Progenitor cell of endocrine pancreas (in vitro differentiated cells): ENCODE data around the gene ZNF521. TPM values are rescaled to one million over a fixed set of nuclear protein-coding genes. Genes with fewer than 3 reads are reported as not detected.

Experiments used
- DNase-seq: peaks from one replicate; pipeline ENCODE4 v3.0.0; 2021; ENCODE audit warnings: low spot score; ENCODE audit not compliant: unreplicated experiment
- H3K27ac Mint-ChIP-seq: 2 replicates; pipeline ENCODE4 v1.8.0; 2021; ENCODE audit warnings: mild to moderate bottlenecking, moderate library complexity, mixed read lengths
- H3K27me3 Mint-ChIP-seq: 2 replicates; pipeline ENCODE4 v1.8.0; 2021; ENCODE audit warnings: mixed read lengths
- H3K36me3 Mint-ChIP-seq: 2 replicates; pipeline ENCODE4 v1.8.0; 2022; ENCODE audit warnings: mixed read lengths; ENCODE audit not compliant: insufficient read depth
- H3K4me1 Mint-ChIP-seq: 2 replicates; pipeline ENCODE4 v1.8.0; 2021; ENCODE audit warnings: low read depth, mixed read lengths
- H3K4me3 Mint-ChIP-seq: 2 replicates; pipeline ENCODE4 v1.8.0; 2021; ENCODE audit warnings: low read depth, mild to moderate bottlenecking, moderate library complexity, mixed read lengths
- H3K9me3 Mint-ChIP-seq: 2 replicates; pipeline ENCODE4 v1.8.0; 2021; ENCODE audit warnings: low read depth, mixed read lengths
- total RNA-seq: library from RNA; stranded (reverse); gene quantifications from 2 replicates; pipeline ENCODE4 v1.2.1, GENCODE V29; 2021
- TF ChIP-seq, protein P1 (sequence below): fragments of 200-600 bp; sonication (generic); IDR thresholded peaks from one replicate; pipeline ENCODE4 v1.5.0; 2021; ENCODE audit warnings: antibody characterized with exemption, mild to moderate bottlenecking; ENCODE audit not compliant: unreplicated experiment

ZNF521 gene
- total RNA-seq, 1 donor from 2014 or later, result 39.1 TPM

DNA sequence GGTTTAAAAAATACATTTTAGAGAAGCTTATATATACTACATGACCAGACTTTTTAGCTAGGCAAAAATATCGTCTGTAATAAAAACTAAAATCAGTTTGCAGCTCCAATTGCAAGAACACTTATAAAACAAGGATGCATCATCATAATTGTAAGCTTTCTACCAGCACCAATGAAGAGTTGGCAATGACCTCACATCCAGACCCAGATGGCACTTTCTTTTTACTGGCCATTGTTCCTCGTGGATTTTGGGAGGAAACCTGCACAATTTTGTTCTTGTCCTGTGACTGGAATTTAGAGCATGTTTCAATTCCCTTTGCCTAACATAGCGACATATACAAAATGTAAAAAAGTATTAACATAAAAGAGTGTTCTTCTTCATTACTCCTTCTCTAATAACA lies 174.3 kb downstream of the ZNF521 start:
- no peaks in the 10 kb centered on the region for H3K36me3 Mint-ChIP-seq
- peaks cover 3% of the 10 kb centered on the region for H3K4me1 Mint-ChIP-seq
- no peaks in the 10 kb centered on the region for H3K27me3 Mint-ChIP-seq
- no peaks in the 10 kb centered on the region for H3K9me3 Mint-ChIP-seq
- TF ChIP-seq, protein P1, sequence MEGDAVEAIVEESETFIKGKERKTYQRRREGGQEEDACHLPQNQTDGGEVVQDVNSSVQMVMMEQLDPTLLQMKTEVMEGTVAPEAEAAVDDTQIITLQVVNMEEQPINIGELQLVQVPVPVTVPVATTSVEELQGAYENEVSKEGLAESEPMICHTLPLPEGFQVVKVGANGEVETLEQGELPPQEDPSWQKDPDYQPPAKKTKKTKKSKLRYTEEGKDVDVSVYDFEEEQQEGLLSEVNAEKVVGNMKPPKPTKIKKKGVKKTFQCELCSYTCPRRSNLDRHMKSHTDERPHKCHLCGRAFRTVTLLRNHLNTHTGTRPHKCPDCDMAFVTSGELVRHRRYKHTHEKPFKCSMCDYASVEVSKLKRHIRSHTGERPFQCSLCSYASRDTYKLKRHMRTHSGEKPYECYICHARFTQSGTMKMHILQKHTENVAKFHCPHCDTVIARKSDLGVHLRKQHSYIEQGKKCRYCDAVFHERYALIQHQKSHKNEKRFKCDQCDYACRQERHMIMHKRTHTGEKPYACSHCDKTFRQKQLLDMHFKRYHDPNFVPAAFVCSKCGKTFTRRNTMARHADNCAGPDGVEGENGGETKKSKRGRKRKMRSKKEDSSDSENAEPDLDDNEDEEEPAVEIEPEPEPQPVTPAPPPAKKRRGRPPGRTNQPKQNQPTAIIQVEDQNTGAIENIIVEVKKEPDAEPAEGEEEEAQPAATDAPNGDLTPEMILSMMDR, result no peak
- DNase-seq, result no peak
- H3K27ac Mint-ChIP-seq, result no peak overlapping the region
- no peak overlapping the region for H3K4me3 Mint-ChIP-seq

DNA sequence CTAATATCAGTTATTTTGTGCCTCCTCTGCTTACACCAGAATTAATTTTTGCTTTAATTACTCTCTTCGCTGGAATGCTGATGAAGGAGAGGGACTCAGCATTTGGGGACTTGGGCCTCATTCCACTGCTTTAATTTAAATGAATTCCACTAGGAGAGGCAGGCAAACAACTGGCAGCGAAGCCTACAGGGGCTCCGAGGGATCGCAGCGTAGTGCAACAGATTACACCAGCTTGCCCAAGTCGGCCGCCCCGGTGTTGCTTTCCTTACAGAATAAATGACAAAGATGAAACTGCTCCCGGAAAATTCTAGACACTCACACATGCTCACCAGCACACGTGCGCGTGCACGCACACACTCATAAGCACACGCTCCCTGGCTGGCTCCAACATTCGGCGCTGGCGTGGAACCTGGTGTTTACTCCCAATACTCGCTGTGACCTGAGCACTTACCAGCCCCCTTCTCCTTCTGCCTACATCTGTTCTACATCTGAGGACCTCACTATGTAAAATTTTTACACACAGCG lies 175.4 kb downstream of the ZNF521 start:
- no peak for DNase-seq
- no peaks in the 10 kb centered on the region for H3K36me3 Mint-ChIP-seq
- H3K9me3 Mint-ChIP-seq, result no peaks in the 10 kb centered on the region
- no peak overlapping the region for H3K27ac Mint-ChIP-seq
- no peaks in the 10 kb centered on the region for H3K27me3 Mint-ChIP-seq
- H3K4me1 Mint-ChIP-seq, result peaks cover 3% of the 10 kb centered on the region
- H3K4me3 Mint-ChIP-seq, result no peak overlapping the region
- TF ChIP-seq, protein P1, result no peak

DNA sequence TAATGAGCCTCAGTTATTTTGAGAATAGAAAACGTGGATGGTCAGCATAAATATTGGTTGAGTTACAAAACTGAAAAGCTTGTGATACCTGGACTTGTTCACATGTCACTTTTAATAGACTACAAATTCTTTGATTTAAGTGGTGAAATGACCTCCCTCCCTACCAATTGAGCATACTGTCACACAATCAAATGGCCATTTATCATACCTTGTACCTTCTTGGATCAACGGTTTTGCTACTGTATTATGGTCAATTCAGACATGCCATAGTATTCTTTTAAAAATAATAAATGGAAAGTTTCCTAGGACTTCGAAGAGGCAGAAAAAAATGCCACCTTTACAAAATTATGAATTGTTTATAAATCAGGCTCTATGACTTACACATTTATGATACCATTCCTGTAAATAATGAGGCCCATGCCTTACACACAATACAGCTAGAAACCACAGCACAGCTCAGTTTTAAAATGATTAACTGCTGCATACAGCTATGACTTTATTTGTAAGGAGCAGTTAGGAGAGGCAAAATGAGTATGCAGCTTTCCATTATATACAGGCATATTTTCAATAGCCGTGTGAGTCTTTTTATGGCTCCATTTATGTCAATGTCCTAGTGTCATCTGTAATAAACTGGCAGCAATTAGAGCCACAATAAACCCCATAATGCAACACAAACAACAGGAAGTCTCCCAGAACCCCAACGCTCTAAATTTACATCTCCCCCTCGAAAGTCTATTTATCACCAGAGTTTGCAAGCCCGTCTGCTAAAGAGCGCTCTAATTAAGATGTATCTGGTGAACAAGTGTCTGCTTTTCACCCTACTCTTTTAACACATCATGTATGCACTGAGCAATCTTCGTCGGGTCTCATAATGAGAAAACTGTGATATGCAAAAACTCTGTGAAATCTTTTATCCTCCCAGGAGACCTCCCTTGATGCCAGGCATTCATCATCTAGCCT lies 176.1 kb downstream of the ZNF521 start:
- DNase-seq, result no peak
- H3K9me3 Mint-ChIP-seq, result no peaks in the 10 kb centered on the region

DNA sequence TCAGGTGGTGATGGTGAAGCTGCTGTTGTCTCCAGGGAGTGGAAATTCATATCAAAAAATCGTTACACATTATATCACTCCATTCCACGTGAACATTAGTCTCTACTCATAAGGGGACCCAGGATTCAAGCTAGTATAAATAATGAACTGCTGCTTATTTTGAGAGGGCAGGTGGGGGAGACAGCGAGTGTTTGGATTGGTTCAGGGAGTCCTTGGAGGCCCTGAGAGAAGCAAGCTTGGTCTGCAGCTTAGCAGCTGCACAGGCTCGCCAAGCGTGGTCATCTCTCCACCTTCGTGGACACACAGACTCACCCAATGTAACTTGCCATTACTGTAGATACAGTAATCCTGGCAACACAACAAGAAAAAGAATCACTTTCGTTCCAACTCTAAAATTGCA lies 177.6 kb downstream of the ZNF521 start:
- H3K4me3 Mint-ChIP-seq, result no peak overlapping the region
- H3K27ac Mint-ChIP-seq, result no peak overlapping the region
- DNase-seq, result no peak
- H3K36me3 Mint-ChIP-seq, result no peaks in the 10 kb centered on the region
- no peaks in the 10 kb centered on the region for H3K27me3 Mint-ChIP-seq
- H3K9me3 Mint-ChIP-seq, result no peaks in the 10 kb centered on the region
- TF ChIP-seq, protein P1, result no peak
- H3K4me1 Mint-ChIP-seq, result no peaks in the 10 kb centered on the region

More for the DNA sequence above, 176.1 kb downstream of the ZNF521 start:
- H3K27ac Mint-ChIP-seq, result no peak overlapping the region
- H3K27me3 Mint-ChIP-seq, result no peaks in the 10 kb centered on the region
- TF ChIP-seq, protein P1, result no peak
- H3K4me3 Mint-ChIP-seq, result no peak overlapping the region
- peaks cover 1% of the 10 kb centered on the region for H3K4me1 Mint-ChIP-seq
- H3K36me3 Mint-ChIP-seq, result no peaks in the 10 kb centered on the region

DNA sequence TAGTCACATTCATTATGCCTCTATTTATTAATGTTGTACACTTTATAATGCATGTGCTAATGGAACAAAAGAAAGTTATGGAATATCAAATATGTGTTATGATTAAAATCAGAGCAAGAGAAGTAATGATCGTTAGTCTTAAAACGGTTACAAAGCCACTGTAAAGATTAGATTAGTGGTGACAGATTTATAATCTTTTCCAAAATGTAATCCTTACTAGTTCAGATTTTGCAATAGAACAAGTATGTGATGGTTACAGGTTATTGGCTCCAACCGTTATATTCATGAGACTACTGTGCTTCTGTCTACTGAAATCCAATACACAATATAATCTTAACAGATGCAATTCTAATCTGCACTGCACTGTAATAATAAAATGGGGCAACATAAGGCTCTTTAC lies 180.6 kb downstream of the ZNF521 start:
- Mint-ChIP-seq H3K27me3 (no peaks in the 10 kb centered on the region), H3K27ac (no peak overlapping the region), H3K36me3 (peaks cover 2% of the 10 kb centered on the region), H3K4me3 (no peak overlapping the region), H3K4me1 (no peaks in the 10 kb centered on the region), H3K9me3 (no peaks in the 10 kb centered on the region)
- DNase-seq, result no peak
- TF ChIP-seq, protein P1, result no peak
